Vagina (tissue), 2 donors: ENCODE results near the gene CSPG4.
"Not testable (repeated sequence)": the region's sequence is repeated elsewhere in the genome, so short reads cannot be mapped to it uniquely, and the experiment has no call there.

Source experiments
- POLR2A ChIP-seq, 2 donors: fragments of 450-650 bp; IDR thresholded peaks; one replicate each; pipeline ENCODE4 v1.6.1; 2017; ENCODE audit warnings: antibody characterized with exemption in 2 of 2, mild to moderate bottlenecking in 2 of 2, moderate library complexity in 2 of 2
- TF ChIP-seq, protein P1 (sequence below), 3 experiments: fragments of 450-650 bp in 2 of 3; fragments of 200-600 bp in 1 of 3; sonication (generic) in 1 of 3; IDR thresholded peaks; one replicate each; pipeline ENCODE4 v1.5.1; 2017 to 2019; ENCODE audit warnings: antibody characterized with exemption in 3 of 3, mild to moderate bottlenecking in 2 of 3, moderate library complexity in 2 of 3

DNA sequence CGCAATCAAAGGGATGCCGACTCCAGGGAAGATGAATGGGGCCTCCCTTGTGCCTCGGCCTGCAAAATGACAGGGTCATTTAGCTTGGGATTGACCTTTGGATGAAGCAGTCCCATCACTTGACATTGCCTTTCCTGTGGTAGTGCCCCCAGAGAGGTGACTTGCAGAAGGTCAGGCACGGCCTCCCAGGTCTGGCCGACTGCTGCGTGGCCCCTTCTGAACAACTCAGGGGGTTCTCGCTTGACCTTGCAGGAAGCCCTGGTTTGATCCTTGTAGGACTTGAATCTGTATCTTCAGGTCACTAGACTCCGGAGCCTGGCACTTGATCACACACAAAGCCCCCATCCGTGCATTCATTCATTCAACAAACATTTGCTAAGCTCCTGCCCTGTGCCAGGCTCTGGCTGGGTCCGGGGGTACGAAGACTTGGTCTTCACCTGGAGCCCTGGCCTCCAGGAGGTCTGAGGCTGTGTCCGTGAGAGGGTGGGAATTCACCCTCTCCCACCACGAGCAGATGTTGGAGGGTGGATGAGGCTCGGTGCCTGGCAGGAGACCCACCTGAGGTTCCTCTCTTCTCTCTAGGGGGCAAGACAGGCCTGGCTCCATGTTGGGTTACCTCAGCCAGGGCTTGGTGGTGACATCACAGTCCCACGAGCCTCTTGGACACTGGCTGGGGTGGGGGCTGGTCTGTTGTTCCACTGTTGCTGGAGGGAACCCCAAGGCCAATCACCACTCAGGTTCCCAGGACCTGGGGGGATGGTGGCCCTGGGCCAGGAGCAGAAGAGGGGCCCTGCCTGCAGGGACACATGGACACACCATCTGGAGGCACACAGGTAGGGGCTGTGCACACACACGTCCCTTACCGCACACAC is 18.0 kb upstream of the CSPG4 start:
- TF ChIP-seq, protein P1, sequence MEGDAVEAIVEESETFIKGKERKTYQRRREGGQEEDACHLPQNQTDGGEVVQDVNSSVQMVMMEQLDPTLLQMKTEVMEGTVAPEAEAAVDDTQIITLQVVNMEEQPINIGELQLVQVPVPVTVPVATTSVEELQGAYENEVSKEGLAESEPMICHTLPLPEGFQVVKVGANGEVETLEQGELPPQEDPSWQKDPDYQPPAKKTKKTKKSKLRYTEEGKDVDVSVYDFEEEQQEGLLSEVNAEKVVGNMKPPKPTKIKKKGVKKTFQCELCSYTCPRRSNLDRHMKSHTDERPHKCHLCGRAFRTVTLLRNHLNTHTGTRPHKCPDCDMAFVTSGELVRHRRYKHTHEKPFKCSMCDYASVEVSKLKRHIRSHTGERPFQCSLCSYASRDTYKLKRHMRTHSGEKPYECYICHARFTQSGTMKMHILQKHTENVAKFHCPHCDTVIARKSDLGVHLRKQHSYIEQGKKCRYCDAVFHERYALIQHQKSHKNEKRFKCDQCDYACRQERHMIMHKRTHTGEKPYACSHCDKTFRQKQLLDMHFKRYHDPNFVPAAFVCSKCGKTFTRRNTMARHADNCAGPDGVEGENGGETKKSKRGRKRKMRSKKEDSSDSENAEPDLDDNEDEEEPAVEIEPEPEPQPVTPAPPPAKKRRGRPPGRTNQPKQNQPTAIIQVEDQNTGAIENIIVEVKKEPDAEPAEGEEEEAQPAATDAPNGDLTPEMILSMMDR (IDR thresholded peaks at IDR 0.05) = not testable (repeated sequence)
- not testable (repeated sequence) for TF ChIP-seq POLR2A (IDR thresholded peaks at IDR 0.05)
